Activated CD8-positive, alpha-beta memory T cell treated with anti-CD3 and anti-CD28 coated beads, Interleukin-2, amount 50 U/mL, for 48 hours (primary cell): ENCODE data around the gene TTC3.

ENCODE experiments used
- DNase-seq: peaks from one replicate; pipeline ENCODE4 v3.0.0-alpha.2; 2020

Gene TTC3

DNA sequence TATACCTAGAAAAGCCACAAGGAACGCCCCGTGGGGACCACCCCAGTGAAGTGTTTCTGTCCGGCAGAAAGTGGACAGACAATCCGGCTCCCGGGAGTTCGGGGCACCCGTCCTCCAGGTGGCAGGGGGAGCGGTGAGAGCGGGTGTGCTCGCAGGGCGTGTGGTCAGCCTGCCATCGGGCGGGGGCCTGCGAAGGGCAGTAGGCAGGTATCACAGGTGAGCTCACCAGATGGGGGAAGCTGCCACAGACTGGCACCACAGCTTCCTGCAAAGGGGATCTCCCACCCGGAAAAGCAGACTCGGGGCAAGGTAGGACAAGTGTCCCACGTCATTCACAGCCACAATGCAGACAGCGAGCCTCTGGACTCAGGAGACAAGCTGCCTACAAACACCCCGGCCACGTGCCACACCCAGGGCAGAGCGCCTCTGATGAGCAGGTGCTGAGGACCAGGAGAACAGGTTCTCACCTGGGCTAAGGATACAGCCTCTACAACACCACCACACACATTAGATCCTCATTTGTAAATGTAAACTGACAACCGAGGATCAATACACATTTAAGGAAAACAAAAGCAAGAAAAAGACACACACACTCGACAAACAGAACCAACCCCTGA, 157.7 kb downstream of the TTC3 start:
- no peak for DNase-seq

GRCh38 chr21:37231249-37231645, 158.2 kb downstream of the TTC3 start:
- DNase-seq, result no peak

- DNase-seq, result no peak
These were observed 158.6 kb downstream of the TTC3 start for GRCh38 chr21:37231671-37232070.

- DNase-seq, result no peak
These were observed 159.4 kb downstream of the TTC3 start for GRCh38 chr21:37232274-37233018.

- DNase-seq, result no peak
These were observed 160.6 kb downstream of the TTC3 start for GRCh38 chr21:37233551-37234146.

DNA sequence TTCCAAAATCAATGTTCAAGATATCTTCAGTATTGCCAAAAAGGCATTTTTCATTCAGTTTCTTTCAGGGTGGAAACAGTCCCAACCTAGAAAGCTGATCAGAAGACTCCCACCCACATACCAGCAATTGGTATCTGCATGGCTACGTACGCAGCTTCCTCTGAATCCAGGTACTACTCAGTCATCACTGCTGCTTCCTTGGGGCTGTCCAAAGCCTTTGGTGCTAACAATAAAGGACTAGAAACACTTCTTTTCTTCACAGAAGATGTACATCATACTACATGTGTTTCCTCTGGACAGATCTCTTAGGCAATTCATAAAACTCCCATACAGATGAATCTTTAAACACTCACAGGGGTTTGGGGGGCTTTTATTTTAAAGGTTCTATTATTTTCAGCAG, 164.3 kb downstream of the TTC3 start:
- no peak for DNase-seq

GRCh38 chr21:37237764-37238163, 164.7 kb downstream of the TTC3 start:
- DNase-seq, result no peak

GRCh38 chr21:37240978-37241377, 167.9 kb downstream of the TTC3 start:
- no peak for DNase-seq

- no peak for DNase-seq
These were observed 168.4 kb downstream of the TTC3 start for GRCh38 chr21:37241426-37241825.

- DNase-seq, result no peak
These were observed 170.9 kb downstream of the TTC3 start for GRCh38 chr21:37243961-37244360.

- DNase-seq, result no peak
These were observed 171.5 kb downstream of the TTC3 start for GRCh38 chr21:37244501-37245095.

- no peak for DNase-seq
These were observed 172.1 kb downstream of the TTC3 start for GRCh38 chr21:37245151-37245550.

DNA sequence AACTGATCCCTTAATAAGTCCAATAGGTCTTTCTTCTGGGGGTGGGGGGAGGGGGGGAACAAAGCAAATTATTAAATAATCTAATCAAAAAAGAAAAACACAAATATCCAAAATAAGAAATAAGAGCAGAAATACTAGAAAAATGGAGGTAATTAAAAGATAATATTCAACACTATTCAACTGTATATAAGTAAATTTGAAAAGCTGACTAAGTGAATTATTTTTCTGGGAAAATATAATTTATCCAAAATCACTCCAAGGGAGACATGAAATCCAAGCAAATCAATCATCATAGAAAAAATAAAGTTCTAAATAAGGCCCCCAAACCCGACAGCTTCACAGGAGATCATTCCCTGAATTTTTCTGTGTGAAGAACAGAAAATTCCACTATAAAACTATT, 175.2 kb downstream of the TTC3 start:
- no peak for DNase-seq

DNA sequence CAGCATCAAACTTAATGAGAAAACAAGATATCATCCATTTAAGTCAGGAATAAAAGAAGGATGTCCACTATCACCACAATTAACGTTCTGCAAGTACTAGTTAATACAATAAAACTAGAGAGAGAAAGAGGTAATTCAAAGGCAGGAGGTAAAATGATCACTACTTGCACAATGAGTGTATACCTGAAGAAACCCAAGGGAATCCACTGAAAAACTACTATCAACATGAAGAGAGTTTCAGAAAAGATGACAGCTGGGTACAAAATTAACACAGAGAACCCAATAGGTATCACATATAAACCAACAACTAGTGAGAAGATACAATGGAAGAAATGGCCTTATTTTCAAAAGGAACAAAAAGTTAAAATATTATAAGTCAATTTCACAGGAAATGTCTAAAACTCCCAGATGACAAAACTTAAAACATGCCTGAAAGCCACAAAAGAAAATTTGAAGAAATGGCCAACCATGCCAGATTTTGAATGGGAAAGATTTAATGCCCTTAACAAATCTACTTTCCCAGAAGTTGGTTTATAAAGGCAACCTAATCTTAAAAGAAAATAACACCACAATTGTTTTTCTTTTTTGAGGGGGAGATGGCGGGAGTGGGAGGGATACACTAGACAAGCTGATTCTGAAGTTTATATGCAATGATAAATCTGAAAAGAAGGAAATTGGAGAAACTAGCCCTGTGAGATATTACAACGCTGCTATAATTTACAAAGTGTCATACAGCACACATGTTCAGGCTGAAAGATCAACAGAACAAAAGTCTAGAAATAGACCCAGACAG, 176.3 kb downstream of the TTC3 start:
- DNase-seq, result no peak

DNA sequence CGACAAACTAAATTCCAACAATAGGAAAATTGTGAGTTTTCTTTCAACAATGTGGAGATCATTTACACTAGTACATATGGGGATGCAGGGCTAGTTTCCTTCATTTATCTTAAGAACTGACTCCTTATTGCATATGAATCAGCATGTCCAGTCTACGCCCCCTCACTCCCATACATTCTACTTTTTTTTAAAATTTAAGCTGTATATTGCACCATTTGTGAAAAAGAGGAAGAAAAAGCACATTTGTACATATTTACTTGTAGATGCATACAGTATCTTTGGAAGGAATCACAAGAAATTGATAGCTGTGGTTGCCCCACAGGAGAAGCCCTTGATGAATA, 178.2 kb downstream of the TTC3 start:
- no peak for DNase-seq
